GM12874 (cell line): Measurements from ENCODE around the gene LGR4.

Experiments
- TF ChIP-seq, protein P1 (sequence below): IDR thresholded peaks from 2 replicates; pipeline ENCODE4 v1.5.1; 2011; ENCODE audit warnings: low read depth, mild to moderate bottlenecking, control low read depth, low read length, moderate library complexity; ENCODE audit not compliant: insufficient read depth

Gene LGR4

GRCh38 chr11:27464289-27464696 is 8.3 kb downstream of the LGR4 start:
- TF ChIP-seq, protein P1, sequence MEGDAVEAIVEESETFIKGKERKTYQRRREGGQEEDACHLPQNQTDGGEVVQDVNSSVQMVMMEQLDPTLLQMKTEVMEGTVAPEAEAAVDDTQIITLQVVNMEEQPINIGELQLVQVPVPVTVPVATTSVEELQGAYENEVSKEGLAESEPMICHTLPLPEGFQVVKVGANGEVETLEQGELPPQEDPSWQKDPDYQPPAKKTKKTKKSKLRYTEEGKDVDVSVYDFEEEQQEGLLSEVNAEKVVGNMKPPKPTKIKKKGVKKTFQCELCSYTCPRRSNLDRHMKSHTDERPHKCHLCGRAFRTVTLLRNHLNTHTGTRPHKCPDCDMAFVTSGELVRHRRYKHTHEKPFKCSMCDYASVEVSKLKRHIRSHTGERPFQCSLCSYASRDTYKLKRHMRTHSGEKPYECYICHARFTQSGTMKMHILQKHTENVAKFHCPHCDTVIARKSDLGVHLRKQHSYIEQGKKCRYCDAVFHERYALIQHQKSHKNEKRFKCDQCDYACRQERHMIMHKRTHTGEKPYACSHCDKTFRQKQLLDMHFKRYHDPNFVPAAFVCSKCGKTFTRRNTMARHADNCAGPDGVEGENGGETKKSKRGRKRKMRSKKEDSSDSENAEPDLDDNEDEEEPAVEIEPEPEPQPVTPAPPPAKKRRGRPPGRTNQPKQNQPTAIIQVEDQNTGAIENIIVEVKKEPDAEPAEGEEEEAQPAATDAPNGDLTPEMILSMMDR, result no peak

DNA sequence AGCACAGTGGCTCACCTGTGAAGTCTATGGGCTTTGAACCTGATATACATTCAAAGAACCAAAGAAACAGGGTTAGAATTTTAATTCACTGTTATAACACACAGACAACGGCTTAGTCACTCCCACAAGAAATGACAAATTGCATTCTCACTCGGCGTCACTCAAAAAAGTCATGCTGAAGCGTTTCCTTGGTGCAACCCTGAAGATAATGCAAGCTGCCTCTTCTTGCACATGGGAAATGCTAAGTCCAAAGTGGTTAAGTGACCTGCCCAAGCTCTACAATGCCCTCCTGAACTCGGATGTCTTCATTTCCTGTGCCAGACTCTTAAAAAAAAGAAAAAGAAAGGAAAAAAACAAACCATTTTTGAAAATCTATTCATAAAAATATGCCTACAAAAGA is 10.0 kb downstream of the LGR4 start:
- TF ChIP-seq, protein P1, result no peak

GRCh38 chr11:27460158-27460978 is 12.2 kb downstream of the LGR4 start:
- TF ChIP-seq, protein P1, result no peak

GRCh38 chr11:27459191-27459590 is 13.4 kb downstream of the LGR4 start:
- TF ChIP-seq, protein P1, result no peak

GRCh38 chr11:27458182-27458581 is 14.4 kb downstream of the LGR4 start:
- TF ChIP-seq, protein P1, result no peak

- TF ChIP-seq, protein P1, result no peak
Measured at GRCh38 chr11:27456795-27457329, 15.7 kb downstream of the LGR4 start.

GRCh38 chr11:27456140-27456794 is 16.3 kb downstream of the LGR4 start:
- TF ChIP-seq, protein P1, result no peak
